Mucosa of stomach (tissue), 1 donor: Measurements from ENCODE around the gene LRRC15.

ENCODE experiments used
- H3K27me3 ChIP-seq: one replicate; pipeline ENCODE4 v1.7.0; 2013; ENCODE audit warnings: mild to moderate bottlenecking, low read length; ENCODE audit not compliant: control insufficient read depth, insufficient read depth
- H3K36me3 ChIP-seq: one replicate; pipeline ENCODE4 v1.7.0; 2013; ENCODE audit warnings: low read length; ENCODE audit not compliant: control insufficient read depth, insufficient read depth
- H3K4me1 ChIP-seq: one replicate; pipeline ENCODE4 v1.7.0; 2013; ENCODE audit warnings: mild to moderate bottlenecking, low read length; ENCODE audit not compliant: control insufficient read depth, insufficient read depth
- H3K4me3 ChIP-seq: one replicate; pipeline ENCODE4 v1.7.0; 2013; ENCODE audit warnings: low read length
- H3K9ac ChIP-seq: one replicate; pipeline ENCODE4 v1.7.0; 2013; ENCODE audit warnings: mild to moderate bottlenecking, low read length, moderate library complexity
- H3K9me3 ChIP-seq: one replicate; pipeline ENCODE4 v1.7.0; 2013; ENCODE audit warnings: mild to moderate bottlenecking, low read length, moderate library complexity; ENCODE audit not compliant: control insufficient read depth
- donor health status: Pancreatic carcinoma.

The LRRC15 gene

DNA sequence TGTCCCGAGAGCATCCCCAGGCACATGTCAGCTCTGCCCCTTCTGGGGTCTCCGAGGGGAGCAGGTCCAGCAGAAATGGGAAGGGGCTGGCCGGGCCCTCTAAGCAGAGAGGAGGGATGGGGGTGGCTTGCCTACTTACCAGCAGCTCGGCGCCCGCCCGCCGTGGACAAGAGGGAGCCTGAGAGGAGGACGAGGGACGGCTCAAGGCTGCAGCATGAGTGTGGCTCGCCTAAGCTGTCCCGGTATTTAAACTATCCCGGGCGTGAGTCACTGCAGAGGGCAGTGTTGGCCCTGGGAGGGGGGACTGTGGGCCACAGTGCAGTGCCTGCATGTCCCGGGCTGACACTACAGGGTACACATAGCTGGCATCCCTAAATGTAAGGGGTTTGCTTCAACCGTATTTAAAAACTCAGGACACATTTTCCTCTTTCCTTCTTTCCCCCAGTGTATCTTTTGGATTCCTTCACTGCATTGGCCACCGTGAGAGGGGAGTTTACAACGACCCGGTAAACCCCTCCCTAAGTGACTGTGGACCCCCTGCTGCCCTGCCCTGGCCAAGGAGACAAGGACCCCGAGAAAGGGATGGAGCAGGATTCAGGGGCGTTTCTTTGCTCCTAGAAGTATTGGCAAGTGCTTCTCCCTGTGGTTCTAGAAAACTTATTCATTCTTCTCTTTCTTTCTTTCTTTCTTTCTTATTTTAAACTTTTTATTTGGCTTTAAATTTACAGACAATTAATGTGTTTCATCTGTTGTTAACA is at the start of gene LRRC15:
Gene LRRC15 (minus strand): TSS at position 222 of the 758 bp plus-strand sequence. CDS start 8,700 bp downstream, outside the sequence.
- Histone ChIP-seq H3K9me3 (no peaks in the 10 kb centered on the region), H3K9ac (no peak within 1 kb of the TSS), H3K4me1 (no peaks in the 10 kb centered on the region), H3K4me3 (no peak within 1 kb of the TSS), H3K27me3 (peaks cover 20% of the 10 kb centered on the region), H3K36me3 (no peaks in the 10 kb centered on the region)

DNA sequence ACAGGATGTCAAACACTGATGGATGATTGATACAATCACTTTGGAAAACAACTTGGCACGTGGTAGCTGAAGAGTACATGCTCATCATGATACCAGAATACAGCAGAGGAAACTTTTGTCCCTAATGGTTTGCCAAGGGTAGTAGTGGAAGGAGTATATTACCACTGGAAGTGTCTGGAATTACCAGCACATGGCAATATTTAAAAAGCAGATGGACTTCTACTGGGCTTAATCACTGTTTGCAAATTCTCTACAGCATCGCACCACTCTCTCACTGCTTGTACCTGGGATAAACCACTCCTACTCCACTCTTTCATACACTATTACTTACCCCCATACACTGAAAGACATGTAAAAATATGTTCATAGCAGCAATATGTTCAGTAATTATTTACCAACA is 49.1 kb upstream of the LRRC15 start:
- Histone ChIP-seq H3K4me3 (no peak overlapping the region), H3K9me3 (no peaks in the 10 kb centered on the region), H3K9ac (no peak overlapping the region), H3K4me1 (no peaks in the 10 kb centered on the region), H3K36me3 (no peaks in the 10 kb centered on the region), H3K27me3 (no peaks in the 10 kb centered on the region)

DNA sequence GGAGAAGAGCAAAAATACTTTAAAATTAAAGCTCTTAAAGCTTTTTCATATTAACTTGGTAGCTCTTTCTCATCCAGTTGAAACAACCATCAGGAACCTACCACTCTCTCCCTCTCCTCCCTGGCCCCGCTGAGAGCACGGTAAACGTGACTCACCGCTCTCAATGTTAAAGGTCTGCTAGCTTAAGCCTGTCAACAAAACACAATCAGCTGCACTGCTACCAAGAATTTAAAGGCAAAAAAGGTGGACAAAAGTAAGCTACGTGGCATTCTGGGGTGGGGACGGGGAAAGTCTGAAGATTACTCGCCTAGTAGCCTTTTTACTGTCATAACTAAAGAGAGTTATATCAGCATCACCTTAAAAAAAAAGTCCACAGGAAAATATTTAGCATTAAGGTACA is 37.9 kb upstream of the LRRC15 start:
- H3K4me1 ChIP-seq: no peaks in the 10 kb centered on the region
- no peaks in the 10 kb centered on the region for H3K9me3 ChIP-seq
- H3K9ac ChIP-seq: no peak overlapping the region
- no peak overlapping the region for H3K4me3 ChIP-seq
- H3K36me3 ChIP-seq: no peaks in the 10 kb centered on the region
- H3K27me3 ChIP-seq: no peaks in the 10 kb centered on the region

DNA sequence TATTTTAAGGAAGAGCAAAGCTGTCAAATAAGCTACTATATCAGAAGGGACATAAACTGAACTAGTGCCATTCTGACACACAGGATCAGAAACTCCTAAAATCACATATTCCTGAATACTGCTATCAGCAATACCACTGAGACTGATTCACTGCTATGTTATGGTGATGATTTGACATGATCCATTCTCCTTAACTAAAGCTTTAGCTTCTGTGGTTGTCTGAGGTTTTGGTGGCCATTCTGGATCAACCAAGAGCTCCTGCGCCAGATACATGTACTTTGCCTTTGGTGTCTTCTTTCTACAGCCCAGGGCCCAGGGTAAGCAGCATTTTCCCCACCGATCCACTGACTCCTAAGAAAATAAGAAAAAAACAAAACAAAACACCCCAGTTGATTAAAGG is 36.2 kb upstream of the LRRC15 start:
- H3K9me3 ChIP-seq: no peaks in the 10 kb centered on the region
- no peaks in the 10 kb centered on the region for H3K36me3 ChIP-seq
- no peaks in the 10 kb centered on the region for H3K27me3 ChIP-seq
- H3K4me3 ChIP-seq: no peak overlapping the region
- H3K9ac ChIP-seq: no peak overlapping the region
- H3K4me1 ChIP-seq: no peaks in the 10 kb centered on the region

DNA sequence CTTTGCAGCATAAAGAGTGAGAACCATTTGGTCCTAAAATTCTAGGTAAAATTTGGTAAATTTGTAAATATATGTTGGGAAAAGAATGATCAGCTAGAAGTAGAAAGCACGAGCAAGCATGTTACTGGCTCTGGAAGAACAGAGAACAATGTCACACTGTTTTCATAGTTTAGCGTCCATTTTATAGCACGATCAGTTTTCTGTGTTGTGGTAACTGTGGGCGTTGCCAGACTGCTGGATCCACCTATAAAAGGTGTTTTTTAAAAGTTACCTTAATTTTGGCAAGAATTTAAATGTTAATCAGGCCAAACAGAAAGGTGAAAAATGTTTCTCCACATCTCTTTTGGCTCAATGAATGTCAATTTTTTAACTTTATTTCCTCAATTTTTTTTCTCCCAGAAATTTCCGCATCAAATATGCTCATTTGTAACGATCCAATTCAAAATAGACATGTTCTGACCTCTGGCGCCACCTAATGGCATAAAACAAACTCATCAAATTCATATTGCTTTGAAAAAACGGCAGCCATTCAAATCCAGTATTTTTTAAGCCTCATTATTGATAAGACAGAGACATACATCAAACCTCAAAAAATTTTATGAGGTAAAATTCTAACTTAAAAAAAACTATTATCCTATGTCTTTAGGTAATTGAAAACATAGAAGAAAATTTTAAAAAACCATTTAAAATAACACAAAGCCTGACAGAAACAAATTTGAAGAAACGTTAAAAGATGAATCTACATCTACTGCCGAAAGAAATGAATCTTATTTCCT is 35.0 kb upstream of the LRRC15 start:
- no peak overlapping the region for H3K9ac ChIP-seq
- H3K4me1 ChIP-seq: no peaks in the 10 kb centered on the region
- no peaks in the 10 kb centered on the region for H3K36me3 ChIP-seq
- no peak overlapping the region for H3K4me3 ChIP-seq
- no peaks in the 10 kb centered on the region for H3K9me3 ChIP-seq
- H3K27me3 ChIP-seq: no peaks in the 10 kb centered on the region

DNA sequence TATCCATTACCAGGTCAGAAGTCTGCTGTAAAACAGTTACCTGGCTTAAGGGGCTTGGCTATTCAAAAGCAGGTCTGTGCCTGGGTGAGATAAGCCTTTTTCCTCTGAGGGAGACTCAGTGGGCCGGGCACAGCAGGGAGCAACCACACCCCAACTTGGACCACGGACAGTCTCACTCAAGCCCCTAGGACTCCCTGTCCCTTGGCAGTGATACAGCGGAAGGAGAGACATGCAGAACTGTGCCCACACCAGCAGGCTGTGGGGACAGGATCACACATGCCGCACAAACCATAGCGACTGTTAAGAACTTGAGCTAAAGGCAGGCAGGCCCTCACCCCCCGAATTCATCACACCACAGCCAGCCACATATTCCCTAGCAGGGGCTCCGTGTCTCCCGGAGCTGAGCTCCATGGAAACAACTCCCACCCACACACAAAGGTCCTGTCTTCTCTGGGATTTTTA is 32.4 kb upstream of the LRRC15 start:
- H3K9ac ChIP-seq: no peak overlapping the region
- H3K27me3 ChIP-seq: peaks cover 17% of the 10 kb centered on the region
- H3K4me3 ChIP-seq: no peak overlapping the region
- H3K9me3 ChIP-seq: no peaks in the 10 kb centered on the region
- H3K36me3 ChIP-seq: no peaks in the 10 kb centered on the region
- H3K4me1 ChIP-seq: peaks cover 14% of the 10 kb centered on the region

DNA sequence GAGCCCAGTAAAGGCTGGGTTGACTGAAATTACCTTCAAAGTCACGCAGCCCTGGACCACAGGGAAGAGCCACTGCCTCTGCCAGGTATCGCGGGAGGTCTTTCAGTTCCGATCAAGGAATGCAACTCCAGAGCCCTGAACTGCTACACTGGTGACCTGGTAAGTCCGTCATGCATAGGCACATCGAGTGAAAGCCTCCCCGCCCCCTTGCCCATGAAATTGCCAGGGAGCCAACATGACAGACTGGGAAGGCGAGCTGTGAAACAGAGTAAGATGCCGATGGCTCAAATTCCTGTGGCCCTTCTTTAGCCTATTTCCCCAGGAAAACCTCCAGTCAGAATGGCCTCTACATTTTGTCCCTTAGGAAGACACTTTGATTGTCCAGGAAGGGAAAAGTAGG is 31.8 kb upstream of the LRRC15 start:
- no peaks in the 10 kb centered on the region for H3K36me3 ChIP-seq
- H3K27me3 ChIP-seq: peaks cover 18% of the 10 kb centered on the region
- peaks cover 17% of the 10 kb centered on the region for H3K4me1 ChIP-seq
- H3K4me3 ChIP-seq: no peak overlapping the region
- H3K9me3 ChIP-seq: no peaks in the 10 kb centered on the region
- H3K9ac ChIP-seq: no peak overlapping the region

DNA sequence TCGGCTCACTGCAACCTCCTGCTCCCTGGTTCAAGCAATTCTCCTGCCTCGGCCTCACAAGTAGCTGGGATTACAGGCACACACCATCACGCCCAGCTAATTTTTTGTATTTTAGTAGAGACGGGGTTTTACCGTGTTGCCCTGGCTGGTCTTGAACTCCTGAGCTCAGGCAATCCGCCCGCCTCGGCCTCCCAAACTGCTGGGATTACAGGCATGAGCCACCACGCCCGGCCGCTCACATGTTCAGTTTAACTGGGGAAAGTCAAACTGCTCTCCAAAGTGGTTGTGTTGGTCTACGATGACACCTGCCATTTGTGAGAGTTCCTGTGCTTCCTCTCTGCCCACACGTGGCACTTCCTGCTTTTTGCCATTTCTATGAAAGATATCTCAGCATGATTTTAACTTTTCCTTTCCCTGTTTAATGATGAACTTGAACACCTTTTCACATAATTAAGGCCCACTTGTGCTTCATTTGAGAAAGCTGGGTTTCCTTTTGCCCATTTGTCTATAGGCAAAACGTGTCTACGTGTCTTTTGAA is 30.4 kb upstream of the LRRC15 start:
- H3K9ac ChIP-seq: no peak overlapping the region
- H3K4me3 ChIP-seq: no peak overlapping the region
- H3K4me1 ChIP-seq: peaks cover 25% of the 10 kb centered on the region
- no peaks in the 10 kb centered on the region for H3K9me3 ChIP-seq
- no peaks in the 10 kb centered on the region for H3K36me3 ChIP-seq
- H3K27me3 ChIP-seq: peaks cover 18% of the 10 kb centered on the region

DNA sequence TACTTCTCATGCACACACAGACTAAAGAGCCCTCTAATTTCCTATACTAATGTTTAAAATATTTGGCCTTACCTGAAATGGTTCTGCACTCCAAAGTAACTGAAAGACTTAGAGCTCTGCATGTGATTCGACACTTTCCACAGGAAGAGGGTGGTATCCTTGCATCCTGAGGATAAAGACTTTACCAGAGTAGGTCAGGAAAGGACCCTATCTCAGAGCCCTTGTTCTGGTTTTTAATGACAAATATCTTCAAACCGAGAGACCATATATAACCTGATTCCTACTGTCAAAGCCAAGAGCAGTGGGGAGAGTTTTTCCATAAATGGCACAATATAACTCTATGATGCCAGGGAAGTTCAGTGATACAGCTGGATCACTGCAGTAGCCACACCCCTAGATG is 29.6 kb upstream of the LRRC15 start, which contains the start of gene GP5:
Gene GP5 (minus strand): TSS at position 101 of the 400 bp plus-strand sequence. CDS start 984 bp downstream, outside the sequence.
- no peak within 1 kb of the TSS for H3K4me3 ChIP-seq
- peak within 1 kb of the TSS; percentile 17 for H3K9ac ChIP-seq
- H3K36me3 ChIP-seq: no peaks in the 10 kb centered on the region
- H3K27me3 ChIP-seq: peaks cover 18% of the 10 kb centered on the region
- no peaks in the 10 kb centered on the region for H3K9me3 ChIP-seq
- H3K4me1 ChIP-seq: peaks cover 28% of the 10 kb centered on the region

DNA sequence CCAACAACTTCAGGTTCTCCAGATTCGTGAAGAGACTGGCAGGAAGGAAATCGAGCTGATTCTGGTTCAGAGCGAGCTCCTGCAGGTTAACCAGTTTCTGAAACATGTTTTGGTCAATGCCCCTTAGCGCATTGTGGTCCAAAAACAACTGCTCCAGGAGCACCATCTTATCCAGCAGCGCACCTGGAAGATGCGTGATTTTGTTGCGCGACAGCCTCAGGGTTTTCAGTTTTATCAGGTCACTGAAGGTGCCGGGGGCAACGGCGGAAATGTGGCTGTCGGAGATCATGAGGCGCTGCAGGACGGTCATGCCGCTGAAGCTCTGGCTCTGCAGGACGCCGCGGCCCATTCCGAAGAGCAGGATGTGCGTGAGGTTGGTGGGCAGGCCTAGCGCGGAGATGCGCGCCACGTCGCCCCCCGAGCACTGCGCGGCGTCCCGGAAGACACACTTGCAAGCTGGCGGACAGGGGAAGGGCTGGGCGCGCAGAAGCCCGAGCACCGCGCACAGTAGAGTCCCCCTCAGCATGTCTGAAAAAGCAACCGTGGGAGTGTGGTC is 28.3 kb upstream of the LRRC15 start:
- no peaks in the 10 kb centered on the region for H3K9me3 ChIP-seq
- H3K4me1 ChIP-seq: peaks cover 28% of the 10 kb centered on the region
- H3K27me3 ChIP-seq: peaks cover 18% of the 10 kb centered on the region
- peak overlapping the region; percentile 14 for H3K4me3 ChIP-seq
- no peaks in the 10 kb centered on the region for H3K36me3 ChIP-seq
- peak overlapping the region; percentile 17 for H3K9ac ChIP-seq

DNA sequence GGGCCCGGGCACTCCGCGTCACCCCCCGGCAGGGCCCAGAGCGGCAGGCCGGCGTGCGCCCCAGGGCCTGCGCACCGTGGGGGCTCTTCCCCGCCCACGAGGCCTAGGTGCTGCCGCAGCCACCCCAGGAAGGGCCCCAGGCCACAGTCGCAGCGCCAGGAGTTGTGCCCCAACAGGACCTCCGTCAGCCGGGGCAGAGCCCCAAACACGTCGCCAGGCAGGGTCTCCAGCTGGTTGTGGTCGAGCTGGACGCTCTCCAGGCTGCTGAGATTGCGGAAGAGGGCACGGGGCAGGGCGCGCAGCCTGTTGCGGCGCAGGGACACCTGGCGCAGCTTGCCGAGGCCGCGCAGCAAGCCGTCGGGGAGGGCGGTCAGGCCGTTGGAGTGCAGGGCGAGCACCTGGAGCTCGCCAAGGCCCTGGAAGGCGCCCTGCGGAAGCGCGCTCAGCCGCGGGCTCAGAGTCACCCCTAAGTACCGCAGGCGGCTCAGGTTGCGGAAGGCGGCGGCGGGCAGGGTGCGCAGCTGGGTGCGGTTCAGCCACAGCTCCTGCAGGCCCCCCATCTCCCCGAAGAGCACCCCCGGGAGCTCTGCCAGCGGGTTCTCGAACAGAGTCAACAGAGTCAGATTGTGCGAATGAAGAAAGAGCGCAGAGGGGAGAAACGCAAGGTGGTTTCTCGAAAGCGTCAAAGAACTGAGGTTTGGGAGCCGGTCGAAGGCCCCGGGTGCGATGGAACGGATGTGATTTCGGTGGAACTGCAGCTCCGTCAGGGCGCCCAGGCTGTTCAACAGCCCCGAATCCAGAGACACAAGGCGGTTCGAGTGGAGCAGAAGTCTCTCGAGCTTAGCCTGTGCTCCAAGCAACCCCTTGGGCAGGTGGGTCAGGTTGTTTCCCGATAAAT is 27.6 kb upstream of the LRRC15 start:
- Histone ChIP-seq H3K4me3 (no peak overlapping the region), H3K4me1 (peaks cover 28% of the 10 kb centered on the region), H3K27me3 (peaks cover 18% of the 10 kb centered on the region), H3K9me3 (no peaks in the 10 kb centered on the region), H3K36me3 (no peaks in the 10 kb centered on the region), H3K9ac (no peak overlapping the region)
